Fibroblast of mammary gland (primary cell): ENCODE measurements around the gene JADE2.

Source experiments
- DNase-seq: peaks from one replicate; pipeline ENCODE4 v3.0.0-alpha.2; 2010; ENCODE audit warnings: low read depth
- H3K4me3 ChIP-seq: 2 replicates; pipeline ENCODE4 v1.5.1; 2011; ENCODE audit warnings: low read depth, mild to moderate bottlenecking, low read length, moderate library complexity; ENCODE audit not compliant: control insufficient read depth
- TF ChIP-seq, protein P1 (sequence below): conservative IDR thresholded peaks from 2 replicates; pipeline ENCODE4 v1.5.1; 2011; ENCODE audit warnings: low read depth, low read length, inconsistent platforms; ENCODE audit not compliant: control insufficient read depth, insufficient read depth

JADE2 gene

DNA sequence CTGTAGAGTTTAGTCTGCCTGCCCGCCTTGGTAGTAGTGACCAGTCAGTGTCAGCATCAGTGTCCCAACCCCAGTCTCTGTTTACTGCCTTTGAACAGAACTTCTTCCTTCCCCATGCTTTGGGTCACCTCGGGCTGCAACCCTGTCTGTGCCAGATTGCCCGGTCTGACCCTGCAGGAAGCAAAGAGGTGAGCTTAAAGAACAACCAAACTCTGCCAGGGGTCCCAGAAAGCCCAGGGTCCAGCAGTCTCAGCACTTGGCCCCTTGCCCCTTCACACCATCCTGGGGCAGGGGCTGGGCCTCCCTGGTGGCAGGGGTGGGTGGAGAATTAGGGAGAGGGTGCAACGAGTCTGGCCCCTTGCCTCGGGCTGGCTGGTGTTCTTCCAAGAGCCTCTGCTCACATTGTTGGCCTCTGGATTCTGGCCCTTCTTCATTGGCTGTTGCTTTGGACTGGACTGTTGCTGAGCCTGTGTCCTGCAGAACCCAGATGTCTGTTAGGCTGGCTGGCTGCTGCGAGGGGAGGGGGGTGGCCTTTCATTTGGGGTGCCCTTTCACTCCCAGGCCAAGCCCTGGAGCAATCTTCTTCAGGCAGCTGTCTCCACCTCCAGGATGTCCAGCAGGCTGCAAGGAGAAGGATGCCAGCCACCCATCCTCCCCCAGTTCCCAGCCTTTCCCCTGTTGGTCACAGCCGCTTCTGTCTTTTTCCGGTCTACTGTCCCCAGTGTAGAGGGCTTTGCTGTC lies 55.9 kb downstream of the JADE2 start:
- TF ChIP-seq, protein P1, sequence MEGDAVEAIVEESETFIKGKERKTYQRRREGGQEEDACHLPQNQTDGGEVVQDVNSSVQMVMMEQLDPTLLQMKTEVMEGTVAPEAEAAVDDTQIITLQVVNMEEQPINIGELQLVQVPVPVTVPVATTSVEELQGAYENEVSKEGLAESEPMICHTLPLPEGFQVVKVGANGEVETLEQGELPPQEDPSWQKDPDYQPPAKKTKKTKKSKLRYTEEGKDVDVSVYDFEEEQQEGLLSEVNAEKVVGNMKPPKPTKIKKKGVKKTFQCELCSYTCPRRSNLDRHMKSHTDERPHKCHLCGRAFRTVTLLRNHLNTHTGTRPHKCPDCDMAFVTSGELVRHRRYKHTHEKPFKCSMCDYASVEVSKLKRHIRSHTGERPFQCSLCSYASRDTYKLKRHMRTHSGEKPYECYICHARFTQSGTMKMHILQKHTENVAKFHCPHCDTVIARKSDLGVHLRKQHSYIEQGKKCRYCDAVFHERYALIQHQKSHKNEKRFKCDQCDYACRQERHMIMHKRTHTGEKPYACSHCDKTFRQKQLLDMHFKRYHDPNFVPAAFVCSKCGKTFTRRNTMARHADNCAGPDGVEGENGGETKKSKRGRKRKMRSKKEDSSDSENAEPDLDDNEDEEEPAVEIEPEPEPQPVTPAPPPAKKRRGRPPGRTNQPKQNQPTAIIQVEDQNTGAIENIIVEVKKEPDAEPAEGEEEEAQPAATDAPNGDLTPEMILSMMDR, result no peak
- no peak overlapping the region for H3K4me3 ChIP-seq
- DNase-seq, result no peak

DNA sequence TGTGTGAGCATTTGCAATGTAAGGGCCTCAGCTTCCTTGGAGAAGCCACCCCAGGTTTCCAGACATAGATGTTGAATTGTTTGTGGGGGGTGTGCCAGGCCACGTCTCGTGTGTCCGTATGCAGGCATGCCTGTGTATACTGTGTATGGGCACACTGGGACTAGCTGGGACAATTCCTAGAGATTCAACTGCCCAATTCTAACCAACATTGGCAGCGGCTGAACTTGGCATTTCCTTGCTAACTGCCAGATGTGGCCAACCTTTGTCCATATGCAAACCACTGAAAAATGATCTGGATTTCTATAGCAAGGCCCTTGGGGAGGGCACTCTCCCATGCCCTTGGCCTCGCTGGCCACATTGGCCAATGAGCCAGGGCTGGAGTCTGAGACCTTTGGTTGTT lies 56.8 kb downstream of the JADE2 start:
- no peak overlapping the region for H3K4me3 ChIP-seq
- DNase-seq, result no peak
- TF ChIP-seq, protein P1, result no peak

DNA sequence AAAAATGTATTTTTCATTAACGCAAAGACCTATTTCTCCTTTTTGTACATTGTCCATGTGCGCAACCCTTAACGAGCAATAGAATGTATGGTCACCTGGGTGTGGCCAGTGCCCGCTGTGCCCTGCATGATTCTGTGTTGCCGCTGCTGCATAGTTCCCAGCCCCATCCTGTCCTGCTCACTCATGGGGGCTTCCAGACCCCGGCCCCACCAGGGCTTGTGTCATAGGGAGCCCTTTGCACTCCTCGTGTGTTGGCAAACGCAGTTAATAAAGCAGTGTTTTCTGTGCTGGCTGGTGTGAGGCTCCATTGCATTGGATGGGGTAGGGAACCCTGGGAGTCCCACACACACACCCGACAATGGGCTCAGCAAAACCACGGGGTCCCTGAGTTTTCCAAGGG lies 57.5 kb downstream of the JADE2 start:
- H3K4me3 ChIP-seq, result no peak overlapping the region
- TF ChIP-seq, protein P1, result no peak
- no peak for DNase-seq

DNA sequence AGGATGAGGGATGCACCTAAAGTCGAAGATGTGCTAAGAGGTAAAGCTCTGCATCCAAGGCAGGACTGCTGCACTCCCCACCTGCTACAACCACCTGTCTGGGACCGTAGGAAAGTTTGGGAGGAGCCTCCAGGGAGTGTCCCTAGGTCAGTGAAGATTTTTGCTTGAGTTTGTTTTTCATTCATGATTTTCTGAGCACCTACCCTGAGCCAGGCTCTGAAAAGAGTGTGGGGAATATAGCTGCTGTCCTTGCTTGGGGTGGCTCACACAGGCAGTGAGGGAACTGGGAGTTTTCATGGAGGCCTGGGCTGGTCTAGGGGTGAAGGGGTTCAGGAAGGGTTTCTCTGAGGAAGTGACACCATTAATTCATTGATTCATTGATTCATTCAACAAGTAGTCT lies 58.3 kb downstream of the JADE2 start:
- no peak for DNase-seq
- TF ChIP-seq, protein P1, result no peak
- no peak overlapping the region for H3K4me3 ChIP-seq

DNA sequence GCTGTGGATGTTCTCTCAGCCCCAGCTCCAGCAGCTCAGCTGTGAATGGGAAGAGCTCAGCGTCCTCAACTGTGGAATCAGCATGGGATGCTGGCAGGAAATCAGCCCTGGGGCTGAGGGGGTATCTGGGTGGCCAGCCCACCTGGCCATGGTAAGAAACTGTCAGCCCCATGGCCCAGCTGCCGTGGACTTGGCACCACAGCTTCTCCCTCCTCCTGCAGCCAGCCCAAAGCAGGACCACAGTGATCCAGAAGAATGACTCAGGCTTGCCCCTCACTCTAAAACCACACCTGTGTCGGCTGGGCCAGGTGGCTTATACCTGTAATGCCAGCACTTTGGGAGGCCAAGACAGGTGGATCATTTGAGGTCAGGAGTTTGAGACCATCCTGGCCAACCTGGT lies 59.2 kb downstream of the JADE2 start:
- H3K4me3 ChIP-seq, result no peak overlapping the region
- DNase-seq, result no peak
- TF ChIP-seq, protein P1, result no peak

DNA sequence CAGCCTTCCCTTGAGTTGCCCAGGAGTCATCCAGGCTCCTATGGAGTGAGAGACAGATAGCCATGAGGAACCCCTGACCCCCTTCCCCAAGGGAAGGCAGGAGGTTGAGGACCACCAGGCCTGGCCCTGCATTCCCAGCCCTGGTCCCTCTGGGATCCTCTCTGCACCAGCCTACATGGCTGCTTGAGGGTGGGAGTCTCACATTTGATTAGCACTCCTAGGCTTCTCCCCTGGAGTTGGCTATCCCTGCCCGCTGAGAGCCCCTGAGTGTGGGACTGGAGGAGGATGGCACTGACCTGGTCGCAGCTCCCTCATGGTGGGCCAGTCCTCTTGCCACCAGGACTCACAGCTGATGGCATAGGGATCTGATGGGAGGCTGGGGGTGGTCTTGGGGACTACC lies 60.5 kb downstream of the JADE2 start:
- TF ChIP-seq, protein P1, result no peak
- H3K4me3 ChIP-seq, result no peak overlapping the region
- DNase-seq, result no peak
